ENCODE results near the gene SMYD4. TPM values are rescaled to one million over a fixed set of nuclear protein-coding genes. Genes with fewer than 3 reads are reported as not detected.

SMYD4 gene
- polyA plus RNA-seq, 1 donor from 2014 or later = 6.8 TPM

DNA sequence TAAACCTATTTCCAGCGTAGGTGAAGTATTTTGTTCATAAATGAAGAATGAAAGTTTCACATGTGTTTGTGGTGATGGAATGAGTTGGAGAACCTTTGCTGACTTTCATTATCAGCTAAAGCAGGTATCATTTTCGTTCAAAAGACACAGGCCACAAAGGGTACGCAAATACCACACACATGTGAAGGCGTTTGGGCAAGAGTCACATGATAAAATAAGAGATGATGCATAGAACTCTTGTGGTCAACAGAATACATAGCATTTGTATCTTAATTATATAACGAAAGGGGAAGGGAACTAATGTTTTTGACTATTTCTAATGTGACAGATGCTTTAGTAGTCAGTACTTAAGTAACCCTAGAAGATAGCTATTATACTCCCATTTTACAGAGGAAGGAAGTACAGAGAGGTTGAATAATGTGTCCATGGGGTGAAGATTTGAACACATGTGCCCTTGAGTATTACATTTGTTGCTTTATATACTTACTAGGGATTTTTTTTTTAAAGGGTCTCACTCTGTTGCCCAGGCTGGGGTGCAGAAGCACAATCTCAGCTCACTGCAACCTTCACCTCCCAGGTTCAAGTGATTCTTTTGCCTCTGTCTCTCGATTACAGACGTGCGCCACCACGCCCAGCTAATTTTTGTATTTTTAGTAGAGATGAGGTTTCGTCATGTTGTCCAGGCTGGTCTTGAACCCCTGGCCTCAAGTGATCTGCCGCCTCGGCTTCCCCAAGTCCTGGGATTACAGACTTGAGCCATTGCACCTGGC is 4.9 kb upstream of the SMYD4 start:
- Histone ChIP-seq H3F3A (ENCODE audit: insufficient read depth, low read length, poor library complexity, severe bottlenecking) (no peaks in the 10 kb centered on the region), H3K4me3 (ENCODE audit: low read length) (no peak overlapping the region), H3K36me3 (ENCODE audit: insufficient read depth, low read length) (no peaks in the 10 kb centered on the region), H4K20me1 (ENCODE audit: insufficient read depth) (no peaks in the 10 kb centered on the region), H3K27me3 (ENCODE audit: insufficient read depth, low read depth, low read length) (no peaks in the 10 kb centered on the region), H3K27ac (ENCODE audit: low read length) (no peak overlapping the region), H3K9me3 (ENCODE audit: low read length) (no peaks in the 10 kb centered on the region), H2AFZ (ENCODE audit: low read depth, low read length) (no peak overlapping the region), H3K4me2 (ENCODE audit: low read length) (no peak overlapping the region), H3K9ac (ENCODE audit: low read length) (no peak overlapping the region), H3K9me2 (ENCODE audit: insufficient read depth, low read length) (no peaks in the 10 kb centered on the region), H3K79me2 (replicated peaks; ENCODE audit: insufficient read depth, low read length) (peaks cover 7% of the 10 kb centered on the region)
- TF ChIP-seq POLR2AphosphoS5 (IDR thresholded peaks at IDR 0.05) (no peak), TAF1 (IDR thresholded peaks at IDR 0.05; ENCODE audit: low read depth) (no peak), SMC3 (conservative IDR thresholded peaks at IDR 0.05; ENCODE audit: poor library complexity) (no peak), MXI1 (conservative IDR thresholded peaks at IDR 0.05; ENCODE audit: poor library complexity, severe bottlenecking) (no peak)
- TF ChIP-seq, protein P1, sequence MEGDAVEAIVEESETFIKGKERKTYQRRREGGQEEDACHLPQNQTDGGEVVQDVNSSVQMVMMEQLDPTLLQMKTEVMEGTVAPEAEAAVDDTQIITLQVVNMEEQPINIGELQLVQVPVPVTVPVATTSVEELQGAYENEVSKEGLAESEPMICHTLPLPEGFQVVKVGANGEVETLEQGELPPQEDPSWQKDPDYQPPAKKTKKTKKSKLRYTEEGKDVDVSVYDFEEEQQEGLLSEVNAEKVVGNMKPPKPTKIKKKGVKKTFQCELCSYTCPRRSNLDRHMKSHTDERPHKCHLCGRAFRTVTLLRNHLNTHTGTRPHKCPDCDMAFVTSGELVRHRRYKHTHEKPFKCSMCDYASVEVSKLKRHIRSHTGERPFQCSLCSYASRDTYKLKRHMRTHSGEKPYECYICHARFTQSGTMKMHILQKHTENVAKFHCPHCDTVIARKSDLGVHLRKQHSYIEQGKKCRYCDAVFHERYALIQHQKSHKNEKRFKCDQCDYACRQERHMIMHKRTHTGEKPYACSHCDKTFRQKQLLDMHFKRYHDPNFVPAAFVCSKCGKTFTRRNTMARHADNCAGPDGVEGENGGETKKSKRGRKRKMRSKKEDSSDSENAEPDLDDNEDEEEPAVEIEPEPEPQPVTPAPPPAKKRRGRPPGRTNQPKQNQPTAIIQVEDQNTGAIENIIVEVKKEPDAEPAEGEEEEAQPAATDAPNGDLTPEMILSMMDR (IDR thresholded peaks at IDR 0.05; ENCODE audit: poor library complexity, severe bottlenecking) = no peak

DNA sequence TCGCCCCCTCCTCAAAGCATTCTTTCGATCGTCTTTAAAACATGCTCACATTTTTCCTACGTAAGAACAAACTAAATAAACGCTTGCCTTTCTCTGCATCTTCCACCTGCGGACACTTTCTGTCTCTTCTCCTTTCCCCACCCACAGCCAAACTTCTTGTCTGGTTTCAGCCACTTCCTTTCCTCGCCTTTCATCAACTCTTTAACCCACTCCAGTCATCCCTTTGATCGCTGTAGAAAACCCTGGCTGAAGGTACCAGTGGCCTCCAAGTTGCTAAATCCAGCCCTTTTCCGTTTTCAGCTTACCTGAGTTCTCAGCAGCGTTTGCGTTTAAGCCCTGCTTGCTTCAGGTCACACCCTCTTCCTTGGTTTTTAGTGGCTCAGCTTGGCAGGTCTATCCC is 586 bp upstream of the SMYD4 start:
- no peaks in the 10 kb centered on the region for H3K9me2 ChIP-seq (ENCODE audit: insufficient read depth, low read length)
- peak overlapping the region; percentile 78 for H3K4me3 ChIP-seq (ENCODE audit: low read length)
- no peaks in the 10 kb centered on the region for H3K27me3 ChIP-seq (ENCODE audit: insufficient read depth, low read depth, low read length)
- no peaks in the 10 kb centered on the region for H3F3A ChIP-seq (ENCODE audit: insufficient read depth, low read length, poor library complexity, severe bottlenecking)
- H3K79me2 ChIP-seq (replicated peaks; ENCODE audit: insufficient read depth, low read length) = peaks cover 13% of the 10 kb centered on the region
- H3K4me2 ChIP-seq (ENCODE audit: low read length) = peak overlapping the region; percentile 85
- H4K20me1 ChIP-seq (ENCODE audit: insufficient read depth) = no peaks in the 10 kb centered on the region
- peak overlapping the region; percentile 32 for H3K9ac ChIP-seq (ENCODE audit: low read length)
- H2AFZ ChIP-seq (ENCODE audit: low read depth, low read length) = peak overlapping the region; percentile 74
- no peaks in the 10 kb centered on the region for H3K36me3 ChIP-seq (ENCODE audit: insufficient read depth, low read length)
- no peaks in the 10 kb centered on the region for H3K9me3 ChIP-seq (ENCODE audit: low read length)
- TF ChIP-seq EP300 (conservative IDR thresholded peaks at IDR 0.05; ENCODE audit: poor library complexity, severe bottlenecking) (no peak), RAD21 (conservative IDR thresholded peaks at IDR 0.05) (no peak), POLR2AphosphoS5 (IDR thresholded peaks at IDR 0.05) (no peak), SMC3 (conservative IDR thresholded peaks at IDR 0.05; ENCODE audit: poor library complexity) (no peak), EZH2 (IDR thresholded peaks at IDR 0.05; ENCODE audit: borderline replicate concordance, insufficient read depth, low read length, poor library complexity, severe bottlenecking) (no peak), MXI1 (conservative IDR thresholded peaks at IDR 0.05; ENCODE audit: poor library complexity, severe bottlenecking) (no peak), TAF1 (IDR thresholded peaks at IDR 0.05; ENCODE audit: low read depth) (no peak)
- TF ChIP-seq, protein P2, sequence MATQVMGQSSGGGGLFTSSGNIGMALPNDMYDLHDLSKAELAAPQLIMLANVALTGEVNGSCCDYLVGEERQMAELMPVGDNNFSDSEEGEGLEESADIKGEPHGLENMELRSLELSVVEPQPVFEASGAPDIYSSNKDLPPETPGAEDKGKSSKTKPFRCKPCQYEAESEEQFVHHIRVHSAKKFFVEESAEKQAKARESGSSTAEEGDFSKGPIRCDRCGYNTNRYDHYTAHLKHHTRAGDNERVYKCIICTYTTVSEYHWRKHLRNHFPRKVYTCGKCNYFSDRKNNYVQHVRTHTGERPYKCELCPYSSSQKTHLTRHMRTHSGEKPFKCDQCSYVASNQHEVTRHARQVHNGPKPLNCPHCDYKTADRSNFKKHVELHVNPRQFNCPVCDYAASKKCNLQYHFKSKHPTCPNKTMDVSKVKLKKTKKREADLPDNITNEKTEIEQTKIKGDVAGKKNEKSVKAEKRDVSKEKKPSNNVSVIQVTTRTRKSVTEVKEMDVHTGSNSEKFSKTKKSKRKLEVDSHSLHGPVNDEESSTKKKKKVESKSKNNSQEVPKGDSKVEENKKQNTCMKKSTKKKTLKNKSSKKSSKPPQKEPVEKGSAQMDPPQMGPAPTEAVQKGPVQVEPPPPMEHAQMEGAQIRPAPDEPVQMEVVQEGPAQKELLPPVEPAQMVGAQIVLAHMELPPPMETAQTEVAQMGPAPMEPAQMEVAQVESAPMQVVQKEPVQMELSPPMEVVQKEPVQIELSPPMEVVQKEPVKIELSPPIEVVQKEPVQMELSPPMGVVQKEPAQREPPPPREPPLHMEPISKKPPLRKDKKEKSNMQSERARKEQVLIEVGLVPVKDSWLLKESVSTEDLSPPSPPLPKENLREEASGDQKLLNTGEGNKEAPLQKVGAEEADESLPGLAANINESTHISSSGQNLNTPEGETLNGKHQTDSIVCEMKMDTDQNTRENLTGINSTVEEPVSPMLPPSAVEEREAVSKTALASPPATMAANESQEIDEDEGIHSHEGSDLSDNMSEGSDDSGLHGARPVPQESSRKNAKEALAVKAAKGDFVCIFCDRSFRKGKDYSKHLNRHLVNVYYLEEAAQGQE (IDR thresholded peaks at IDR 0.05; ENCODE audit: borderline replicate concordance) = no peak
- TF ChIP-seq, protein P1 (IDR thresholded peaks at IDR 0.05; ENCODE audit: poor library complexity, severe bottlenecking) = no peak
- H3K27ac ChIP-seq (ENCODE audit: low read length) = no peak overlapping the region

Measured in neural cell (in vitro differentiated cells).